Kidney (tissue), 14 donors: Measurements from ENCODE around the gene SMARCA5. TPM values are rescaled to one million over a fixed set of nuclear protein-coding genes. Genes with fewer than 3 reads are reported as not detected.

Experiments
- DNase-seq, 5 donors: peaks; one replicate each; pipeline ENCODE4 v3.0.0-alpha.2; 2013 to 2020
- FAIRE-seq: peaks from 2 replicates; lab custom pipeline; 2012; peaks lifted over from hg19 to GRCh38; lab: Jason Lieb, UNC
- H3K27ac ChIP-seq, 2 donors: one replicate each; pipeline ENCODE4 v1.7.0; 2013; ENCODE audit warnings: low read depth in 2 of 2, low read length in 2 of 2, inconsistent platforms in 1 of 2
- H3K27me3 ChIP-seq: one replicate; pipeline ENCODE4 v1.7.1; 2013; ENCODE audit warnings: low read length, inconsistent platforms; ENCODE audit not compliant: control insufficient read depth, insufficient read depth
- H3K36me3 ChIP-seq, 3 donors: one replicate each; pipeline versions ENCODE4 v1.7.0 to v1.7.1; 2013; ENCODE audit warnings: low read length in 3 of 3, control low read depth in 1 of 3, inconsistent platforms in 1 of 3; ENCODE audit not compliant: insufficient read depth in 3 of 3, control insufficient read depth in 2 of 3
- H3K4me1 ChIP-seq, 3 donors: one replicate each; pipeline versions ENCODE4 v1.7.0 to v1.7.1; 2013; ENCODE audit warnings: low read length in 3 of 3, inconsistent platforms in 1 of 3, low read depth in 1 of 3; ENCODE audit not compliant: control insufficient read depth in 2 of 3, insufficient read depth in 2 of 3
- H3K4me3 ChIP-seq, 3 donors: one replicate each; pipeline versions ENCODE4 v1.7.0 to v1.8.1; 2013; ENCODE audit warnings: low read length in 3 of 3, control low read depth in 1 of 3, inconsistent platforms in 1 of 3
- H3K9ac ChIP-seq, 3 donors: one replicate each; pipeline versions ENCODE4 v1.7.0 to v1.7.1; 2013; ENCODE audit warnings: low read length in 3 of 3, control low read depth in 1 of 3, inconsistent platforms in 1 of 3
- H3K9me3 ChIP-seq, 3 donors: one replicate each; pipeline versions ENCODE4 v1.7.0 to v1.7.1; 2013; ENCODE audit warnings: low read length in 3 of 3, control low read depth in 1 of 3, inconsistent platforms in 1 of 3; ENCODE audit not compliant: control insufficient read depth in 2 of 3, insufficient read depth in 1 of 3
- intact Hi-C: fragments of 100-400 bp; cut with DNase I; formaldehyde crosslinking; loops from one replicate; pipeline ENCODE4 v1.11.1; 2022
- polyA plus RNA-seq: library from polyadenylated mRNA; stranded (reverse); fragments of 350-450 nt; fragmentation: Illumina TruSeq; extraction: RNeasy Lipid Tissue Mini Kit (QIAGEN cat#74804); gene quantifications from one replicate; pipeline ENCODE4 v1.2.3, GENCODE V29; 2014; ENCODE audit warnings: low read depth, low replicate concordance; ENCODE audit not compliant: insufficient read depth
- total RNA-seq: library from RNA; stranded (reverse); fragmentation: NEBNext Ultra II Directional; extraction: Animal tissue kit (Norgen Biotek cat#: 25700); gene quantifications from one replicate; pipeline ENCODE4 v1.2.1, GENCODE V29; 2021
- TF ChIP-seq, protein P1 (sequence below): IDR thresholded peaks from 3 replicates; pipeline ENCODE4 v1.5.1; 2012; ENCODE audit warnings: mild to moderate bottlenecking, moderate library complexity, borderline replicate concordance; ENCODE audit not compliant: insufficient read depth; ENCODE audit errors: extremely low read depth
- donor health status: control.
- donor health status: control.
- donor health status: control.
- donor health status: control.
- donor health status: control.
- donor health status: DM: yes; HTN: yes; CAD: no.
- donor health status: Normal renal cell carcinoma (clear cell type).

SMARCA5 gene
- total and polyA plus RNA-seq, 2 donors from 2014 or later, result 25.9 to 42.4 TPM

DNA sequence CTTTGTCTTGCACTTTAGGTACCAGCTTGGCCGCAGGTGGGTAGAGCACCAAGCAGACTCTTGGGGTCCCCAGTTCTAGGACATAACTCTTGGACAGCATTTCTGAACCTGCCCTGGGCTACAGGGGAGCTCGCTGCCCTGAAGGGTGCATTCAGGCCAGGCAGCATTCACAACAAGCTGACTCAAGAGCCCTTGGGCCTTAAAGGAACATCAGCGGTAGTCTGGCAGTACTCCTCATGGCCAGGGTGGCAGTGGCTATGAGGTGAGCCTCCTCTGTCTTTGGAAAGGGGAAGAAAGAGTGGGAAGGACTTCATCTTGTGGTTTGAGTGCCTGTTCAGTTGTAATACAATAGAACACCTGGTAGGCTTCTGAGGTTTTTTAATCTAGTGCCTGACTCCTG is 24.8 kb upstream of the SMARCA5 start:
- H3K4me1 ChIP-seq, result no peaks in the 10 kb centered on the region
- FAIRE-seq (no peak), DNase-seq (no peak)
- H3K9me3 ChIP-seq, result no peaks in the 10 kb centered on the region
- no peak overlapping the region for H3K27ac ChIP-seq
- no peaks in the 10 kb centered on the region for H3K27me3 ChIP-seq
- no peak overlapping the region for H3K4me3 ChIP-seq
- H3K36me3 ChIP-seq, result no peaks in the 10 kb centered on the region
- intact Hi-C loops, result no loop called here
- no peak overlapping the region for H3K9ac ChIP-seq
- TF ChIP-seq, protein P1, sequence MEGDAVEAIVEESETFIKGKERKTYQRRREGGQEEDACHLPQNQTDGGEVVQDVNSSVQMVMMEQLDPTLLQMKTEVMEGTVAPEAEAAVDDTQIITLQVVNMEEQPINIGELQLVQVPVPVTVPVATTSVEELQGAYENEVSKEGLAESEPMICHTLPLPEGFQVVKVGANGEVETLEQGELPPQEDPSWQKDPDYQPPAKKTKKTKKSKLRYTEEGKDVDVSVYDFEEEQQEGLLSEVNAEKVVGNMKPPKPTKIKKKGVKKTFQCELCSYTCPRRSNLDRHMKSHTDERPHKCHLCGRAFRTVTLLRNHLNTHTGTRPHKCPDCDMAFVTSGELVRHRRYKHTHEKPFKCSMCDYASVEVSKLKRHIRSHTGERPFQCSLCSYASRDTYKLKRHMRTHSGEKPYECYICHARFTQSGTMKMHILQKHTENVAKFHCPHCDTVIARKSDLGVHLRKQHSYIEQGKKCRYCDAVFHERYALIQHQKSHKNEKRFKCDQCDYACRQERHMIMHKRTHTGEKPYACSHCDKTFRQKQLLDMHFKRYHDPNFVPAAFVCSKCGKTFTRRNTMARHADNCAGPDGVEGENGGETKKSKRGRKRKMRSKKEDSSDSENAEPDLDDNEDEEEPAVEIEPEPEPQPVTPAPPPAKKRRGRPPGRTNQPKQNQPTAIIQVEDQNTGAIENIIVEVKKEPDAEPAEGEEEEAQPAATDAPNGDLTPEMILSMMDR, result no peak

DNA sequence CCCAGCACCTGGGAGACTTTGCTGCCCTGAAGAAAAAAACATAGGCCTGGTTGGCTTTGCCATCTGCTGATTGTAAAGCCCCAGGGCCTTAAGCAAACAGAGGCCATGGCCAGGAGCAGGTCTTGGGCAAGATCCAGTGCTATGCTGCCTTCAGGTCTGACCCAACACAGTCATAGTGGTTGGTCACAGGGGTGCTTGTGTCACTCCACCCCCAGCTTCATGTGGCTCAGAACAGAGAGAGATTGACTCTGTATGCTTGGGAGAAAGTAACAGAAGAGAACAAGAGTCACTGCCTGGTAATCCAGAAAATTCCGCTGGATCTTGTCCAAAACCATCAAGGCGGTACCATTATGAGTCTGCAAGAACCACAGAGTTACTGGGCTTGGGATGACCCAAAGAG is 24.4 kb upstream of the SMARCA5 start:
- H3K36me3 ChIP-seq, result no peaks in the 10 kb centered on the region
- H3K9me3 ChIP-seq, result no peaks in the 10 kb centered on the region
- H3K27me3 ChIP-seq, result no peaks in the 10 kb centered on the region
- H3K4me3 ChIP-seq, result no peak overlapping the region
- H3K9ac ChIP-seq, result no peak overlapping the region
- intact Hi-C loops, result no loop called here
- DNase-seq, result no peak
- TF ChIP-seq, protein P1, result no peak
- FAIRE-seq, result no peak
- H3K27ac ChIP-seq, result no peak overlapping the region
- no peaks in the 10 kb centered on the region for H3K4me1 ChIP-seq

- FAIRE-seq (no peak), DNase-seq (no peak)
- H3K27me3 ChIP-seq, result no peaks in the 10 kb centered on the region
- TF ChIP-seq, protein P1, result no peak
- no peak overlapping the region for H3K27ac ChIP-seq
- no peak overlapping the region for H3K9ac ChIP-seq
- no peaks in the 10 kb centered on the region for H3K4me1 ChIP-seq
- intact Hi-C loops, result no loop called here
- H3K4me3 ChIP-seq, result no peak overlapping the region
- H3K36me3 ChIP-seq, result no peaks in the 10 kb centered on the region
- H3K9me3 ChIP-seq, result no peaks in the 10 kb centered on the region
Measured at GRCh38 chr4:143498021-143498420, 15.5 kb upstream of the SMARCA5 start.

- TF ChIP-seq, protein P1, result no peak
- Histone ChIP-seq H3K4me3 (no peak overlapping the region), H3K9ac (no peak overlapping the region), H3K27ac (no peak overlapping the region), H3K27me3 (no peaks in the 10 kb centered on the region), H3K9me3 (no peaks in the 10 kb centered on the region), H3K4me1 (no peaks in the 10 kb centered on the region), H3K36me3 (no peaks in the 10 kb centered on the region)
- intact Hi-C loops, result no loop called here
- DNase-seq (no peak), FAIRE-seq (no peak)
Measured at GRCh38 chr4:143502231-143502630, 11.3 kb upstream of the SMARCA5 start.
